OCI-LY7 (cell line): ENCODE data around the gene UEVLD.

Experiments
- CTCF ChIP-seq: fragments of 200-600 bp; sonication (generic); conservative IDR thresholded peaks from 2 replicates; pipeline ENCODE4 v1.5.1; 2014; ENCODE audit warnings: mild to moderate bottlenecking, antibody characterized with exemption, low read length, moderate library complexity, mixed read lengths
- EZH2phosphoT487 ChIP-seq: fragments of 200-600 bp; sonication (generic); IDR thresholded peaks from 2 replicates; pipeline ENCODE4 v1.6.1; 2018; ENCODE audit warnings: low read depth, borderline replicate concordance, mild to moderate bottlenecking, mixed run types, antibody characterized with exemption, low read length, moderate library complexity, mixed read lengths

GRCh38 chr11:18614667-18615066, 26.1 kb upstream of the UEVLD start:
- TF ChIP-seq CTCF (no peak), EZH2phosphoT487 (no peak)
